ENCODE results near the gene C16orf92.

DNA sequence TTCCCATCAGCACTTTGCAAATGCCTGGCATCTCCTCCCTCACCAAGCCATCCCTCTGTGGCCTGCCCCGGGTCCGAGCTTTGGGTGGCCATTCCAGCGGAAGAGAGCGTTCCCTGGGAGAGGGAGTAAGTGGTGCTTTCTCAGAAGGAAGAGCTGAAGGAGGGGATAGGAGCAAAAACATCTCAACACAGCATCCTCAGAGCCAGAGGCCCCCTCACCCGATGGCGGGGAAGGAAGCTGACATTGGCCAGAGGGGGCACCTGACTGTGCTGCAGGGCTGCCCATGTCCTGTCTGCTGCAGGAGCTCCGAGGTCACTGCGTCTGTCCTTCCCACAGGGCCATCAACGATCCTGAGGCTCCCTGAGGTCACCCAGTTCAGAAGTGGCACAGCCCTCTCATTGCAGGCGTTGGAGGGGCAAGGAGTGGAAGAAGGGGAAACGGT lies 8.5 kb downstream of the C16orf92 start:
- TF ChIP-seq, protein P1, sequence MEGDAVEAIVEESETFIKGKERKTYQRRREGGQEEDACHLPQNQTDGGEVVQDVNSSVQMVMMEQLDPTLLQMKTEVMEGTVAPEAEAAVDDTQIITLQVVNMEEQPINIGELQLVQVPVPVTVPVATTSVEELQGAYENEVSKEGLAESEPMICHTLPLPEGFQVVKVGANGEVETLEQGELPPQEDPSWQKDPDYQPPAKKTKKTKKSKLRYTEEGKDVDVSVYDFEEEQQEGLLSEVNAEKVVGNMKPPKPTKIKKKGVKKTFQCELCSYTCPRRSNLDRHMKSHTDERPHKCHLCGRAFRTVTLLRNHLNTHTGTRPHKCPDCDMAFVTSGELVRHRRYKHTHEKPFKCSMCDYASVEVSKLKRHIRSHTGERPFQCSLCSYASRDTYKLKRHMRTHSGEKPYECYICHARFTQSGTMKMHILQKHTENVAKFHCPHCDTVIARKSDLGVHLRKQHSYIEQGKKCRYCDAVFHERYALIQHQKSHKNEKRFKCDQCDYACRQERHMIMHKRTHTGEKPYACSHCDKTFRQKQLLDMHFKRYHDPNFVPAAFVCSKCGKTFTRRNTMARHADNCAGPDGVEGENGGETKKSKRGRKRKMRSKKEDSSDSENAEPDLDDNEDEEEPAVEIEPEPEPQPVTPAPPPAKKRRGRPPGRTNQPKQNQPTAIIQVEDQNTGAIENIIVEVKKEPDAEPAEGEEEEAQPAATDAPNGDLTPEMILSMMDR (conservative IDR thresholded peaks at IDR 0.05 in 1 of 2, IDR thresholded peaks at IDR 0.05 in 1 of 2; ENCODE audit: extremely low read depth in 1 of 2, insufficient read depth in 1 of 2, low read depth in 1 of 2, low read length in 2 of 2) = no peak
- no peak for TF ChIP-seq EZH2 (IDR thresholded peaks at IDR 0.05; ENCODE audit: borderline replicate concordance, low read length)
